NT2/D1 (cell line): Measurements from ENCODE around the gene NKX6-2.

Source experiments
- SUZ12 ChIP-seq: IDR thresholded peaks from 2 replicates; pipeline ENCODE4 v1.6.1; 2011; ENCODE audit not compliant: insufficient read length, insufficient read depth; ENCODE audit errors: extremely low read depth
- YY1 ChIP-seq: IDR thresholded peaks from 2 replicates; pipeline ENCODE4 v1.6.1; 2011; ENCODE audit not compliant: insufficient read length, insufficient read depth

DNA sequence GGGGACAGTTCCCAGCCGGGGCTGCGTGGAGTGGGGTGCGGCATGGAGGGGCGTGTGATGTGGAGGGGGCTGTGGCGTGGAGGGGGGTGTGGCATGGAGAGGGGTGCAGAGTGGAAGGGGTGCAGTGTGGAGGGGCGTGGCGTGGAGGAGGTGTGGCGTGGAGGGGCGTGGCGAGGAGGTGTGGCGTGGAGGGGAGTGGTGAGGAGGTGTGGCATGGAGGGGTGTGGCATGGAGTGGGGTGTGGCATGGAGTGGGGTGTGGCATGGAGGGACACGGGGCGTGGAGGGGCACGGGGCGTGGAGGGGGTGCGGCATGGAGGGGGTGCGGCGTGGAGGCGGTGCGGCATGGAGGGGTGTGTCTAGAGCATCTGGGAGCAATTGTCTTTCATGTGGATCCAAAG is 33.6 kb downstream of the NKX6-2 start:
- TF ChIP-seq YY1 (no peak), SUZ12 (no peak)
